NCI-H1694 treated with DMSO at 0.1 percent for 48 hours (cell line): ENCODE results near the gene ZNF417.
"Not testable (repeated sequence)": the region's sequence is repeated elsewhere in the genome, so short reads cannot be mapped to it uniquely, and the experiment has no call there.

Experiments
- DNase-seq: peaks from one replicate; lab custom pipeline; 2025; lab: John Stamatoyannopoulos, UW

The ZNF417 gene

DNA sequence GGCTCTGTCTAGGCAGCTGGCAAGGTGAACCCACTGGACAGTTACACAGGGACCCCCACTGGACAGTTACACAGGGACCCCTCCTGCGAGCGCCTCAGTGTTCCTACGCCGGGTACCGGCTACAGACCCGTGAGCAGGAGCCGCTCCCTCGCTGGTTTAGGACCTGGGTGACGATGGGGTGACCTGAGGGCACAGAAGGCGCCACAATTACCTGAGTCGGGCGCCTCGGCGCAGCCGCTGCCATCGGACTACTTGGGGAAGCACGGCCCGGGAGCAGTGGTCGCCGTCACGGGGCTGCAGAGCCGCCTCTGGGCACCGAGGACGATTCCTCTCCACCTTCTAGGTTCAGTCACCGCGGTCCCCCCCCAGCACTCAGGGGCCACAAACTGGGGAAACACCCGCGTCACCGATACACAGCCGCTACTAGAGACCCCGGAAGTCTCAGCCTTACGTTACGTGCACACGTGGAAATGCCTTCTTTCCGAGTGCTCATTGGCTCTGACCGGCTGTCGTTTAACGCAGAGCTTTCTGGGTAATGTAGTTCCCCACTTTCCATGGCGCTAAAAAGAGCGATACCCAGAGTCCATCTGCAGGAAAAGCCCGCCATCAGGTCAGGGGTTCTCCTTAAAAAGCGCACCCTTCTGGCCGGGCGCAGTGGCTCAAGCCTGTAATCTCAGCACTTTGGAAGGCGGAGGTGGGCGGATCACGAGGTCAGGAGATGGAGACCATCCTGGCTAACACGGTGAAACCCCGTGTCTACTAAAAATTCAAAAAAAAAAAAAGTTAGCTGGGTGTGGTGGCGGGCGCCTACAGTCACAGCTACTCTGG lies at the start of gene ZNF417:
ZNF417 (minus strand) TSS at position 425 of the 828 bp plus-strand sequence; CDS start at position 244, 181 bp downstream.
- peak; percentile 92 for DNase-seq

DNA sequence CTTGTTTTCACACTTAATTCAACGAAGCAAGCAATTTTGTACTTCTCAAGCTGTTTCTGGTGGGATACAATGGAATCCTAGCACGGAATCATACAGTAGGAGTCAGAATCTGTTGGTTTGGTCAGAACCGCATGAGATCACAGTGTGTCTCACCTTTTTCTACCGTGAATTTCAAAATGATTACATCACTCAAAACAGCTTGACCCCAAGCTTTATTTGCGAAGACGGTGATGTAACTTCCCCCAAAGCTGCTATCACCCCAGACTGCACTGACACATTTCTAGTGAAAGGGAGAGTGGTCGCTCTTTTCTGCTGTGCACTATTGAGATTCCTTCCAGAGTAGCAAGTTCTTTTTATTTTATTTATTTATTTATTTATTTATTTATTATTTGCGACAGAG lies 48.4 kb upstream of the ZNF417 start:
- no peak for DNase-seq

DNA sequence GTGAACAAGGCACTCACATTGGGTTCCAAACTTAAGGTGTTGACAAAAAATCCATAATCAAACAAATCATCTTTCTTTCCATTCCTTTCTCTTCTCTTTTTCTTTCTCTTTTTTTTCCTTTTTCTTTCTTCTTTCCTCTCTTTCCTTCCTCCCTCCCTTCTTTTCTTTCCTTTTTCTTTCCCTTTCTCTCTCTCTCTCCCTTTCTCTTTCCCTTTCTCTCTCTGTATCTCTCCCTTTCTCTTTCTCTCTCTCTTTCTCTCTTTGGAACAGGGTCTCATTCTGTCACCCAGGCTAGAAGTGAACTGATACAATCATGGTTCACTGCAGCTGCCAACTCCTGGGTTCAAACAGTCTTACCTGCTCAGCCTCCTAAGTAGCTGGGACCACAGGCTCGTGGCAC lies 45.4 kb upstream of the ZNF417 start:
- DNase-seq, result no peak

DNA sequence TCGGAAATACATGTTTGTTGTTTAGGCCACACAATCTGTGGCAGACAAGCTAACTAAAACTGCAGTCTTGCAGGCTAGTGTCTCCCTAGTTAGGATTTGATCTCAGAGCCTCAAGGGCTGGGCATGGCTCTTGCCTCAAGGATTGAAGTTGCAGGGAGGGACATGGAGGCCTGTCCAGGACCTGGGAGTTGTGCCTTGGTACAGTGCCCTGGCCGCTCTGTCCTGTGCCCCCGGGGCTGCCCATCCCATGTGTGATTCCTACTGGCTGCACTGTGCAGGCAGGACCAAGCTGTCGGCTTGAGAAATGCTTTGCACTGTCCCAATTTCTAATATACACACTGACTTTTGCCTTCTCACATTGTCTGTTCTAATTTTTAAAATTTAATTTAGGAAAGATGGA lies 38.6 kb upstream of the ZNF417 start:
- DNase-seq, result no peak

DNA sequence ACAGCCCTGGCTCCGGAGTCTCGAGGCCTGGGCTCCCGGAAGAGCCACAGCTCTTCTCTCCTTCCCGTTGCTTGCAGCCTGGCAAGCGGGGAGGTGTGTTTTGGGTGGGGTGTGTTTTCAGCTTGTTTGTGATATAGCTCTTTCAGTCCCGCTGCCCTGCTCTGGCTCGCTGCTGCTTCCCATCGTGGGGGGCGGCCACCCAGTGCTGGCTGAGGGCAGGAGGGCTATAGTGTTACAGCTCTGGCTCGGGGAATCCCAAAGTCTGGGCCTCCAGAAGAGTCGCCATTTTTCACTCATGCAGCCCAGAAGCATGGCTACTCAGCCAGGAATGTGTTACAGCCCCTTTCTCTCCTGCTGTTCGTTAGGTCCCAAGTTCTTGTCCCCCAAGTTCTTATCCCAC lies 33.3 kb upstream of the ZNF417 start:
- no peak for DNase-seq

DNA sequence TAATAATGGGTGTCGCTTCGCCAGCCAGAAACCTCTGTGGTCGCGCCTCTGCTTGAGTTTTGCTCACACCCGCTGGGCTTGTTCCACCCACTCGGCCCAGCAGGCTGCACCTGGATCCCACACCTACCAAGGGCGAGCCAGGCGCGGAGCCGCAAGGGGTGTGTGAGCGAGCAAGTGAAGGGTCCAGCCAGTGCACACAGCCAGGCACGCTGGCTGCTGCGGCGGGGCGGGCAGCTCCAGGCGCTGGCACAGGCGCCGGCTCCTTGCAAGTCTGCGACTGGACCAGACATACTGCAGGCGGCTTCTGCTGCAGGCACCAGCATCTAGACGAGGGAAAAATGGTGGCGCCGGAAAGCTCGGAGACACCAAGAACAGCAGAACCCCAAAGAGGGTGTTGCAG lies 32.9 kb upstream of the ZNF417 start:
- no peak for DNase-seq

DNA sequence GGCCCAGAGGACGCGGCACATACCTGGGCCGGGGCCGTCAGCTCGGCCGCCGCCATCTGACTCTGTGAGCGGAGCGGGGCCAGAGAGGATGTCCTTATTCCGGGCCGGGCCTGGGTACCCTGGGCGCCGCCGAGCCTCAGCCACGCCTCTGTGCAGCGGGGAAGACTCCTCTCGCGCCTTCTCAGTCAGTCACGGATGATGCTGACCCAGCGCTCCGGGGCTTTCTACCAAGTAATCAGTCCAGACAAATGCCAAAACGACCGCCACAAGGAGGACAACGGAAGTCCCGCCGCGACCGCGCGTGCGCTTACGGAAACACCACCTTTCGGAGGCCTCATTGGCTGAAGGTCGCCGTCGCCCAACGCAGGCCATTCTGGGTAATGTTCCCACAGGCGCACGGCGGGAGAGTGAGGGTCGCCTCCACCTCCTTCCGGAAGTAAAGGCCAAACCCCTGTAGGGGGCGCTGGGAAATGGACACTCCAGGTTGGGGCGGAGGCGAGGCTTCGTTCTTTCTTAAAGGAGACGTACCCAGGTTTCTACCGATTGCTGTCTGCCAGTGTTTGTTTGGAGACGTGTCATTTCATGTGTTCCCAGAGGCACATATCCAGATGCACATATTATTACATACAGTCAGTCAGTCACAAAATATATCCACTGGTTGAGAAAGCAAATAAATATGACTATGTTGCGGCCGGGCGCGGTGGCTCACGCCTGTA lies 31.2 kb upstream of the ZNF417 start, which contains the start of gene ZNF256:
ZNF256 (minus strand) TSS at position 288 of the 716 bp plus-strand sequence; CDS start at position 56, 232 bp downstream.
- peak; percentile 92 for DNase-seq

DNA sequence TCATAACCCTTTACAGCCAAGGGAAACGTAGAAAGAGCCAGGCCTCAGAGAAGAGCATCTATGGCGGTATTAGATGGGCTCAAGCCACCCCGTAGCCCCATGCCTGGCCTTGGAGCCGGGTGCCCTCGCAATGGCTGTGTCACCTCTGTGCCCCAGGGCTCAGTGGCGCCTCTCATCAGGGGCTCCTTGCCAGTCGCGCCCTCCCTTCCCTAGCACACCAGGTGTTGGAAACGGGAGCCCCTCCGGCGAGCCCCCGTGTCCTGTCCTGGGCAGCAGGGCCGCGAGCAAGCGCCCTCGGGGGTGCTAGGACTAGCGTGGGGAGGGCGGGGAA lies 30.7 kb upstream of the ZNF417 start:
- DNase-seq, result no peak

DNA sequence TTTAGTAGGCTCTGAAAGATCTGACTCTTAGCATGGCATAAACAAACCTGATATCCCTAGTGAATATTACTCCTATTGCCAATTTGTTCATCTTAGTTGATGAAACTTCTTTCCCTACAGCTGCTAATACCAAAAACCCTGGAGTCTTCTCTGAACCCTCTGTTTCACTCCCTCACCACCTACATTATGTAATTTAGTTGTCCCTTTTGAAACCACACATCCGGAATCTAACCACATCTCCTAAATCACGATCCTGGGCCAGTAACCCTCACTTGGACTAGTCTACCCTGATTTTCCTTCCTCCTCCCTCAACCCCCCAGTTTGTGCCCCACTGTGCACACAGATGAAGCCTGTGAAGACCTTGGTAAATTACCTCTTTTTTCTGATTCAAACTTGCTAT lies 29.9 kb upstream of the ZNF417 start:
- DNase-seq, result no peak

DNA sequence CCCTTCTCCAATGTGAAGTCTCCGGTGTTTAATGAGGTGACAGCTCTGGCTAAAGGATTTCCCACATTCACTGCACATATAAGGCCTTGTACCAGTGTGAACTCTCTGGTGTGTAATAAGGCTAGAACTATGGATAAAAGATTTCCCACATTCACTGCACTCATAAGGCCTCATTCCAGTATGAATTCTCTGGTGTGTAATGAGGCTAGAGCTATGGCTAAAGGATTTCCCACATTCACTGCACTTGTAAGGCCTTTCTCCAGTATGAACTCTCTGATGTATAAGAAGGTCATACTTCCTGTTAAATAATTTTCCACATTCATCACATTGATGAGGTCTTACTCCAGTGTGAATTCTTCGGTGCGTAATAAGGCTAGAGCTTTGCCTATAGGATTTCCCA lies 25.2 kb upstream of the ZNF417 start:
- DNase-seq, result no peak

DNA sequence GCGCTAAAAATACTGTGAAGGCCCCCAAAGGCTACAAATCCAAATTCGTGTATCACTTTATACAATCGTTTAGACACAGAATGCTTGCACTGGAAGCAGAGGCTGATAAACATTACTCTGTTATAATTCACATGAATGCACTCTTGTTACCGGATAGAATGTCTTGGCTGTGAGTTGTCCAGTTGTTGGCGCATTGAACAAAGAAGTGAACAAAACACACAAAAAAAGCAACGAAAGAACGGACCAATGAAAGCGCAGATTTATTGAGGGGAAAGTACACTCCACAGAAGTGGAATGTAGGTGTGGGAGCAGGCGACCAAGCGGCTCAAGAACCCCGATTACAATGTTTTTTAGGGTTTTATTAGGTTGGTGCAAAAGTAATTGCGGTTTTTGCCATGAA lies 19.3 kb upstream of the ZNF417 start:
- no peak for DNase-seq

DNA sequence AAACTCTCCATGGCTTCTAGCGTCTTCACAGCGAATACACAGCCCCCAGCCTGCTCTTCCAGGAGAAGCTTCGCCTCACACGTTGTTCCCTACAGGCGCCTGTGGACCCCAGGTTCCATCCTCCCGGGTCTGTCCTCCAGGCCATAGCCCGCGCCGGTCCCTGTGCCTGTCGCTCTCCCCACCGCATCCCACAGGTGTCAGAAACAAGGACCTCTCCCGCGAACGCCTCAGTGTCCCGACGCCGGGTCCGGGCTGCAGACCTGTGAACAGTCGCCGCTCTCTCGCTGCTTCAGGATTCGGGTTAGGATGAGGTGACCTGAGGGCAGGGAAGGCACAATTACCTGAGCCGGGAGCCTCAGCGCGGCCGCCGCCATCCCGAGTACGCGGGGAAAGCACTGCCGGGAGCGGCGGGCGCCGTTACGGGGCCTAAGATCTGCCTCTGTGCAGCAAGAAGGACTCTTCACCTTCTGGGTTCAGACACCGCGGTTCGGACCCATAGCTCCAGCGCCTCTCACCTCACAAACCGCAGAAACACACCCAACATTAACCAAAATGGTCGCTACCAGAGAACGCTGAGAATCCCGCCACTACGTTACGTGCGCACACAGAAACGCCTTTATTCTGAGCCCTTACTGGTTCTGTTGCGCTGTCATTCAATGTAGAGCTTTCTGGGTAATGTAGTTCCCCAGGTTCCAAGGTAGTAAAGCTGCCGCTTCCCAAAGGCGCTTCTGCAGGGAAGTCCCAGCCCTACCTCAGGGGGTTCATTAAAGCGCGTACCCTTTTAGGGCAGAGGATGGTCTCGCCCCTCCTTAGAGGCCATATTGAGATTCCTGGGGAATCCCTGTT lies 18.7 kb upstream of the ZNF417 start, which contains the start of gene ZNF418:
ZNF418 (minus strand) TSS at position 583 of the 846 bp plus-strand sequence. CDS start 1,580 bp downstream, outside the sequence.
- DNase-seq, result no peak

DNA sequence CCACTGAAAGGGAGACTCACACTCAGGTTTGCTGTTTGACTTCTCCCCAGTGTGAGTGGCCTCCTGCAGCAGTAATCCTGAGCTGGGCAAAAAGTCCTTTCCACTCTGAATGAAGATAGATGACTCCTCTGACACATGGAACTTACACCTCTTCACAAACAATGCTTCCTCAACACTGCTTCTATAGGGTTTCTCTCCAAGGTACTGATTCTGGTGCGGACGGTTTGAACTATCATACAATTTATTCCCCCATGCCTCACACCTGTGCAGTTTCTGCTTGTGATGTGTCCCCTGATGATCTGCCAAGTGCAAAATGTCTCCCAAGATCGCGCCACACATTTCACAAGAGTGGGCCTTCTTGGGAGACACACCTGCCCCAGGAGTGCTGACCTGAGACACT lies 11.2 kb upstream of the ZNF417 start:
- DNase-seq, result no peak

DNA sequence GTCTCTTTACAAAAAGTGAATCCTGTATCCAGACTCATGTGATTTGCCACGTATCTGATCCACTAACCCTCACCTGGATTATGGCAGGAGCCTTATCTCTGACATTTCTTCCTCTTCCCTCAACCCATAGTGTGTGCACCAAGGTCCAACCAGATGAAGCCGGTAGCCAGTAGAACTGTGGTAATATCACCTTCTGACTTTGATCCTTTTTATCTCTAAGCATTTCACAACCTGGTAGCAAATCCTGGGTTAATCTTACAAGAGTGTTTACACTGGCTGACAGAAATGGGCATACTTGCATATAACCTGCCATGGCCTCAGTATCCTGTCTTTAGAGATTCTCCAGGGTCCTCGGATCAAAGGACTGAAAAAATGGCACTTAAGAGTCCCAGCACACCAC lies 1.9 kb downstream of the ZNF417 start:
- no peak for DNase-seq

DNA sequence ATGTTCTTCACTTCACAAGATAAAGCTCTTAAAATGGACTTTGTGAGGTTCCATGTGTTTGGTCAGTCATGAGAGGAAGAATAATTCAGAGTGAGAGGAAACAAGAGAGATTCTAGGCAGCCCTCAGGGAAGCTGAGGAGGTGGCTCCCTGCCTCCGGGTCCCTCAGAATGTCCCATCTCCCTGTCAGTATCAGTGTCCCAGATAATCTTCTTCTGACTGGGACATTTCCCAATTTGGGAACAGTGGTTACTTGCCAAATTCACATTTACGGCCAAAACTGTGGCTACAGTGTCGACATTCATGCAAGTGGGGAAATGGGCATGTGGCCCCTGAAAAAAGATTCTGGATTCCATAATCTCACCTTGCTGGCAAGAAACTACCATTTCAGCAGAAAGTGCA lies 9.0 kb downstream of the ZNF417 start:
- DNase-seq, result no peak

DNA sequence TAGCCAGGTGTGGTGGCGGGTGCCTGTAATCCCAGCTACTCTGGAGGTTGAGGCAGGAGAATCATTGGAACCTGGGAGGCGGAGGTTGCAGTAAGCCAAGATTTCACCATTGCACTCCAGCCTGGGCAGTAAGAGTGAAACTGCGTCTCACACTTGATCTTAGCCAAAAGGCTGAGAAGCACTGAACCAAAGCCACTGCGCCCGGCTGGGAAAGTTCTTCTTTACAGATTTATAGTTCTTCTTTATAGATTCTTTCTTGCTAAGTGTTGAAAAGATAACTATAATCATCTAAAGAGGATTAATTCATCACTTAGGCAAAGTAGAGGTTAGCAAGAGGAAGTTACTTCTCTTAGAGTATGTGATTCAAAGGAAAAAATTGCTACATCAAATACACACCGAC lies 11.1 kb downstream of the ZNF417 start:
- DNase-seq, result no peak

DNA sequence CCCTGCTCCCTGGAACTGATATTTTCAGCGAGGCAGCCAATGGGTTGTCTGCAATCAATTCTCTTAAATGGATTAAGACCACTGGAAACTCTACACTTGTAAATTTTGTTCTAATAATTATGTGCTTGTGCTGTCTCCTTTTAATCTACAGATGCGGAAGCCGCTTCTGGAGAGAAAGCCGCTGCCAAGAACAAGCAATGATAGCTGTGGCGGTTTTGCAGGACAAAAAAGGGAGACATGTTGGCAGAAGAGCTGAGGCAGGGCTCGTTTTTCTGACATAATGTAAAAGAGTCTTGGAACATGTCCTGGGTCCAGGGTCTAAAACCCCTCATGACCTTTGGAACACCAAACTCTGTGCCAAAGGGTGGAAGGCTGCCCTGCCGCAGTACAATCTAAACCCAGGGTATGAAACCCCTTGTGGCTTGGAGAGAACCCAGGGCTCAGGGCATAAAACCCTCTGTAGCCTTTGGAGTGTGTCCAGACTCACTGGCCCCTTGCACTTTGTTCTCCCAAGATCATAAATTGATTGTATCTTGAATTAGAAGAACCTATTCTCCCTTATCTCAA lies 12.7 kb downstream of the ZNF417 start:
- no peak for DNase-seq

DNA sequence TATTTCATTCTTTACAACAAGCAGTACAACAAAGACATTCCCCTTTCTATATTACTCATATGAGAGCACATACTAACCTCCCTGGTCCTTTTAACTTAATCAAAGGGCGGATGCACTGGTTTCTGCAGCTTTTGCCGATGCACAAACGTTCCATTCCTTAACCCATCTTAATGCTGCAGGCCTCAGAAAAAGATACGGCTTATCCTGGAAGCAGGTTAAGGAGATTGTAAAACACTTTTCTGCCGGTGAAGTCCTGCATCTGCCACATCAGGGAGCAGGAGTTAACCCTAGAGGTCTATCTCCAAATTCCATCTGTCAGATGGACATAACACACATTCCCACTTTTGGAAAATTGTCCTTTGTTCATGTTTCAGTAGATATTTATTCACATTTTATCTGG lies 16.1 kb downstream of the ZNF417 start:
- DNase-seq, result no peak

DNA sequence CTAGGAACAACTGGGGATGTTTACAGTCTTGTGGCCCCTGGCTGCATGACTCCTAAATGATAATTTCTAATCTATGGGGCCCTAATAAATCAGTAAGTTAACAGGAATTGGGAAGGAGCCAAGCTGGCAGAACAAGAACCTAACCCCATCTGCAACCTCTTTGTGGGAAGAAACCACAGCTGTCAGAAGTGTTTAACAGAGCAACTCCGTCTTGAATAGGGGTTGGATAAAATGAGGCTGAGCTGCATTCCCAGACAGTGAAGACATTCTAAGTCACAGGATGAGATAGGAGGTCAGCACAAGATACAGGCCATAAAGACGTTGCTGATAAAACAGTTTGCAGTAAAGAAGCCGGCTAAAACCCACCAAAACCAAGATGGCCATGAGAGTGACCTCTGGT lies 25.7 kb downstream of the ZNF417 start:
- DNase-seq, result not testable (repeated sequence)

DNA sequence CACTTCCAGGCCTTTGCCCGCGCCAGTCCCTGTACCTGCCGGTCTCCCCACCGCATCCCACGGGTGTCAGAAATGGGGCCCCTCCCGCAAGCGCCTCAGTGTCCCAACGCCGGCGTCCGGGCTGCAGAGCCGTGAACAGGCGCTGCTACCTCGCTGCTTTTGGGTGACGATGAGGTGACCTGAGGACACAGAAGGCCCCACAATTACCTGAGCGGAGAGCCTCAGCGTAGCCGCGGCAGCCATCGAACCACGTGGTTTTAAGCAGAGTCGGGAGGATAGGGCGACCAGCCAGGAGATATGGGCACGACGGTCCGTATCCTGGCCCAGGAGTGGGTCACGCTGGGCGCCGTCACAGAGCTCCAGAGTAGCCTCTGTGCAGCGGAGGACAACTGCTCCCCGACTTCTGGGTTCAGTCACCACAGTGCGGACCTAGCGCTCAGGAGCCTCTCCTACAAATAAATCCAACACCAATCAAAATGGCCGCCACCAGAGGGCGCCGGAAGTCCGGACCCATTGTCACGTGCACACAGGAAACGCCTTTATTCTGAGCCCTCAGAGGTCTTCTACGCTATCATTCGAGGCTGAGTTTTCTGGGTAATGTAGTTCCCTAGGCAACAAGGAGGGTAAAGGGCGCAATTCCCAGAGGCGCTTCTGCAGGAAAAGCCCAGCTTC lies 27.7 kb downstream of the ZNF417 start, which contains the start of gene ZNF814:
ZNF814 (minus strand) TSS at position 478 of the 672 bp plus-strand sequence; CDS start at position 243, 235 bp downstream.
- DNase-seq, result no peak

DNA sequence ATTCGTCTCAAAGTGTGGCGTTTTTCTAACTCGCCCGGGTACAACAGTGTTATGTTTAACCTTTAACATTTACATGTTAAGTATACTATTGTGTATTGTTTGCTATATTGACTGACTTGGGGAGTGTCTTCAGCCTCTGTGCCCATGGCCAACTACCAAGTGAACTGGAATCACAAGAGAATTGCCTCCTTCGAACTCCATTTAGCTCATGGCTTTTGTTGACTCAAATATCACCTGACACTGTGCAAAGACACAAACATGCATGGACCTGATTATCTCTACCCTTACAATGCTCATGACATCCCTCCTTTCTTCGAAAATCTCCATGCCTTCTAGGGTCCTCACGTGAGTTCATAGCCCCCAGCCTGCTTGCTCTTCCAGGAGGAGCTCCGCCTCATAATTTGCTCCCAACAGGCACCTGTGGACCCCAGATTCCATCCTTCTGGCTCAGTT lies 28.3 kb downstream of the ZNF417 start:
- no peak for DNase-seq
